HG02588 (cell line): ENCODE results near the gene TUT4.
A peak's percentile ranks its signal among the peaks of the same experiment; 100 is the strongest.

Source experiments
- ATAC-seq: cut with Tn5 transposase; IDR thresholded peaks from one replicate; pipeline ENCODE4 v1.9.1; 2021; ENCODE audit warnings: mild to moderate bottlenecking, moderate library complexity; ENCODE audit not compliant: unreplicated experiment

Gene TUT4

GRCh38 chr1:52413410-52413989 lies 139.4 kb downstream of the TUT4 start:
- no peak for ATAC-seq

GRCh38 chr1:52404975-52405338 lies 147.9 kb downstream of the TUT4 start:
- ATAC-seq = no peak

- peak; percentile 91 for ATAC-seq
Observed at GRCh38 chr1:52404116-52404974, 148.5 kb downstream of the TUT4 start, which contains the start of the genes ORC1 and PRPF38A. ORC1 (minus strand) TSS chr1:52404423; CDS start chr1:52402223, 2,200 bp downstream. PRPF38A (plus strand) TSS chr1:52404602; CDS start chr1:52404750, 148 bp downstream.

GRCh38 chr1:52403566-52404115 lies 149.3 kb downstream of the TUT4 start:
- ATAC-seq = peak; percentile 27

GRCh38 chr1:52402860-52403240 lies 150.0 kb downstream of the TUT4 start:
- no peak for ATAC-seq

GRCh38 chr1:52400131-52400530 lies 152.8 kb downstream of the TUT4 start:
- ATAC-seq = no peak

- no peak for ATAC-seq
Observed at GRCh38 chr1:52399629-52400028, 153.3 kb downstream of the TUT4 start.

- ATAC-seq = no peak
Observed at GRCh38 chr1:52393174-52393573, 159.7 kb downstream of the TUT4 start.

- no peak for ATAC-seq
Observed at GRCh38 chr1:52386458-52386857, 166.4 kb downstream of the TUT4 start.

GRCh38 chr1:52385376-52385775 lies 167.5 kb downstream of the TUT4 start:
- no peak for ATAC-seq
